K562 (cell line): ENCODE measurements around the gene PCDH1. TPM values are rescaled to one million over a fixed set of nuclear protein-coding genes. Genes with fewer than 3 reads are reported as not detected.

Experiments used
- ATAC-seq: fragments of 200-7000 bp; cut with Tn5 transposase; 3 replicates; pipeline ENCODE4 v1.9.1; 2020; ENCODE audit warnings: moderate library complexity
- BruUV-seq: library from RNA; stranded (reverse); fragments of 400-500 nt; replicated peaks from 2 replicates; lab custom pipeline; 2021; lab: Mats Ljungman, UMichigan
- CTCF ChIA-PET: fragments of 300-600 bp; formaldehyde crosslinking; extraction: SDS; loops from one replicate; lab custom pipeline; 2021; ENCODE audit warnings: low intra/inter-chr PET ratio; lab: Yijun Ruan, JAX
- POLR2A ChIA-PET: fragments of 300-600, 350-650 bp; sonication (Branson Sonifier 250); formaldehyde crosslinking; extraction: SDS; loops from one replicate; lab custom pipeline; 2021; ENCODE audit warnings: antibody characterized with exemption, inconsistent platforms; lab: Yijun Ruan, JAX
- DNase-seq, 4 experiments: peaks; one replicate each; pipeline versions ENCODE4 v3.0.0 to v3.0.0-alpha.2; 2011 to 2018; ENCODE audit warnings: low spot score in 3 of 4, mixed read lengths in 3 of 4; ENCODE audit errors: extremely low read depth in 1 of 4
- FAIRE-seq: peaks from 2 replicates; lab custom pipeline; 2011; peaks lifted over from hg19 to GRCh38; lab: Jason Lieb, UNC
- H2AFZ ChIP-seq: 2 replicates; pipeline ENCODE4 v1.6.0; 2011; ENCODE audit warnings: low read depth, low read length, control low read depth, inconsistent platforms
- H3K27ac ChIP-seq: fragments of 200-600 bp; 3 replicates; pipeline ENCODE4 v1.8.0; 2011; ENCODE audit warnings: low read depth, mild to moderate bottlenecking, control low read depth, inconsistent platforms, low read length, moderate library complexity, mixed read lengths; ENCODE audit errors: extremely low read depth
- H3K27me3 ChIP-seq, 2 experiments: fragments of 300-600 bp in 1 of 2; 2 replicates in 1 of 2; 3 replicates in 1 of 2; pipeline versions ENCODE4 v1.6.0 to v1.8.0; 2011; ENCODE audit warnings: inconsistent platforms in 2 of 2, low read length in 2 of 2, mild to moderate bottlenecking in 1 of 2, mixed read lengths in 1 of 2, moderate library complexity in 1 of 2; ENCODE audit not compliant: control insufficient read depth in 2 of 2, insufficient read depth in 2 of 2
- H3K36me3 ChIP-seq: fragments of 300-600 bp; 3 replicates; pipeline ENCODE4 v1.8.0; 2011; ENCODE audit warnings: mild to moderate bottlenecking, low read length, inconsistent platforms; ENCODE audit not compliant: control insufficient read depth, insufficient read depth
- H3K4me1 ChIP-seq, 2 experiments: fragments of 200-600 bp in 1 of 2; replicated peaks in 1 of 2; 2 replicates in 1 of 2; 3 replicates in 1 of 2; pipeline versions ENCODE4 v1.5.1 to v1.8.0; 2011; ENCODE audit warnings: inconsistent platforms in 2 of 2, low read length in 2 of 2, mild to moderate bottlenecking in 1 of 2, mixed read lengths in 1 of 2, moderate library complexity in 1 of 2; ENCODE audit not compliant: control insufficient read depth in 2 of 2, insufficient read depth in 2 of 2
- H3K4me2 ChIP-seq: 2 replicates; pipeline ENCODE4 v1.6.1; 2011; ENCODE audit warnings: low read length, control low read depth, inconsistent platforms, mixed read lengths; ENCODE audit not compliant: insufficient read depth
- H3K4me3 ChIP-seq: fragments of 200-600 bp; sonication (generic), shearing (Covaris generic); 2 replicates; pipeline ENCODE4 v1.5.1; 2016; ENCODE audit warnings: control low read depth, inconsistent platforms
- H3K79me2 ChIP-seq: fragments of 200-600 bp; 3 replicates; pipeline ENCODE4 v1.8.0; 2011; ENCODE audit warnings: low read length, inconsistent platforms; ENCODE audit not compliant: control insufficient read depth, insufficient read depth
- H3K9ac ChIP-seq, 2 experiments: 2 replicates each; pipeline versions ENCODE4 v1.6.0 to v1.6.1; 2011; ENCODE audit warnings: low read depth in 2 of 2, low read length in 2 of 2, control low read depth in 1 of 2, inconsistent platforms in 1 of 2, mild to moderate bottlenecking in 1 of 2, mixed read lengths in 1 of 2; ENCODE audit not compliant: insufficient read depth in 1 of 2
- H3K9me1 ChIP-seq: one replicate; pipeline ENCODE4 v1.6.0; 2011; ENCODE audit warnings: inconsistent platforms, mild to moderate bottlenecking, low read length, moderate library complexity; ENCODE audit not compliant: control insufficient read depth, insufficient read depth
- H3K9me3 ChIP-seq: replicated peaks from 2 replicates; pipeline ENCODE4 v1.5.1; 2011; ENCODE audit warnings: low read depth, low read length, inconsistent platforms; ENCODE audit not compliant: control insufficient read depth, insufficient read depth
- H4K20me1 ChIP-seq: replicated peaks from 2 replicates; pipeline ENCODE4 v1.6.1; 2011; ENCODE audit warnings: low read length, inconsistent platforms, mixed read lengths; ENCODE audit not compliant: control insufficient read depth, insufficient read depth
- ATF7 ChIP-seq: fragments of 450-650 bp; IDR thresholded peaks from 2 replicates; pipeline ENCODE4 v1.7.1; 2014; ENCODE audit warnings: mild to moderate bottlenecking, moderate library complexity
- RFX1 ChIP-seq: fragments of 450-650 bp; IDR thresholded peaks from 2 replicates; pipeline ENCODE4 v1.6.1; 2016; ENCODE audit warnings: mild to moderate bottlenecking, moderate library complexity
- SNIP1 ChIP-seq: fragments of 450-650 bp; IDR thresholded peaks from 2 replicates; pipeline ENCODE4 v1.7.1; 2017; ENCODE audit warnings: low read depth, mild to moderate bottlenecking
- WGBS: fragments of 100-300 bp; shearing (Covaris generic); methylation state at CpG from one replicate; pipeline ENCODE4 v1.1.6; 2016; ENCODE audit warnings: low coverage, mixed read lengths; ENCODE audit not compliant: insufficient coverage; ENCODE audit errors: missing lambda C conversion rate; 5-methylcytosine and 5-hydroxymethylcytosine counted together
- in situ Hi-C: fragments of 300-500 bp; cut with MboI; formaldehyde crosslinking; loops from 4 replicates; pipeline ENCODE4 v1.15.0; 2018; ENCODE audit warnings: inconsistent platforms, mixed read lengths
- intact Hi-C: fragments of 100-400 bp; cut with micrococcal nuclease; formaldehyde crosslinking; loops from 2 replicates; pipeline ENCODE4 v1.14.2; 2022
- polyA plus RNA-seq, 8 experiments: library from polyadenylated mRNA; depleted of rRNA in 4 of 8; stranded (reverse) in 5 of 8; unstranded in 3 of 8; fragments of >200 nt; fragmentation: Nextera tagmentation in 2 of 8; fragmentation: Illumina TruSeq in 1 of 8; extraction: Ambion mirVana in 2 of 8; extraction: Trizol in 1 of 8; gene quantifications; 2 replicates each; pipeline versions ENCODE4 v1.2.1 to v1.2.3, GENCODE V29; 2011 to 2014; ENCODE audit warnings: inconsistent platforms in 1 of 8, missing spikeins in 1 of 8
- total RNA-seq, 7 experiments: library from RNA; depleted of rRNA in 6 of 7; stranded (reverse); fragments of >200 nt in 6 of 7; fragmentation: Illumina TruSeq in 2 of 7; extraction: Trizol in 2 of 7; gene quantifications; 2 replicates each; pipeline versions ENCODE4 v1.2.1 to v1.2.3, GENCODE V29; 2011 to 2021; ENCODE audit warnings: low replicate concordance in 1 of 7
- TF ChIP-seq, protein P1 (sequence below): fragments of 200-800 bp; sonication (Bioruptor generic); IDR thresholded peaks from 2 replicates; pipeline ENCODE4 v1.6.1; 2017; ENCODE audit warnings: missing genetic modification characterization, missing compliant biosample characterization

The PCDH1 gene
- total and polyA plus RNA-seq, 9 of the 15 experiments (the other 6 are each of a cell fraction or from before 2014, with no cell fraction given), result 0.11 to 3.6 (median 1.9) TPM; not detected in 1

DNA sequence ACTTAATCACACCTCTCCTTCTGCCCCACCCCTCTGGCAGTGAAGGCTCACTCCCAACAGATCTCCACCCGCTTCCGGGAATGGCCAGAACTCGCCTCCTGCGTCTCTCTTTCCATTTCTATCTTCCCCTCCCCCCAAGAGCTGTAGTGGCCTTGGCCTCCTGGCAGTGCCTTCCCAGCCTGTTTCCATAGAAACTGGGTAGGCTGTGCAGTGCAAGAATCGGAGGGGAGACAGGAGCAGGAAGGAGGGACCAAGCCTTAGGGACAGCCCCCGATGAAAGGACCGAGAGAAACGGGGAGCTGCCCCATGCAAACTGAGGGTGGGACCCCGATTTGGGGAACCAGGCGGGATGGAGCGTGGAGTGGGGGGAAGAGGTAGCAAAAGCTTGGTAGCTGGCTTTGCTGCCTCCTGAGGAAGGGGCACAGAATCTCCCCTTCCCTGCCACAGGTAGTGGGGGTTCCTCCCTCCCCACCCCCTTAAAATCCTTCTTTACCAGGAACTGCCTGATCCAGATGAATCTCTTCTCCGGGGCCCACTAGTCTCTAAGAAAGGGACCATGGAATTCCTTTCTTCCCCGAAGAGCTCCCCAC, 4.5 kb upstream of the PCDH1 start:
- Histone ChIP-seq H3K27me3 (peaks cover 15 to 42% of the 10 kb centered on the region in 2 experiments), H4K20me1 (peaks cover 25% of the 10 kb centered on the region), H3K4me2 (no peak overlapping the region), H3K9me3 (no peaks in the 10 kb centered on the region), H3K27ac (no peak overlapping the region), H3K9me1 (peaks cover 3% of the 10 kb centered on the region), H3K4me1 (peaks cover 17 to 26% of the 10 kb centered on the region in 2 experiments; a peak in 3 of 5 replicates), H3K4me3 (no peak overlapping the region), H3K79me2 (no peaks in the 10 kb centered on the region), H2AFZ (no peak overlapping the region), H3K36me3 (no peaks in the 10 kb centered on the region), H3K9ac (0 out of 4 replicates have a peak overlapping the region, but pooled peaks of 1 of the 2 experiments have one; percentile 29)
- ATAC-seq (no peak), DNase-seq (peak in 1 of 4 experiments; percentile 29), FAIRE-seq (no peak)
- intact Hi-C loops (no loop called here), in situ Hi-C loops (loop anchor here (5.0 kb wide), 2 partner anchors 75 to 175 kb away; partner anchors contain the start of gene PCDH12)
- ChIA-PET CTCF (interaction anchor here (0.6 kb wide), 1 partner anchor 77 kb away, joined by 3 read pairs; no protein-coding TSS in a partner anchor), POLR2A (interaction anchor here (0.5 to 1.4 kb wide), 5 partner anchors 8 to 38 kb away, joined by 3 to 7 read pairs (median 3); no protein-coding TSS in a partner anchor)
- no TSS peak for BruUV-seq
- TF ChIP-seq ATF7, result no peak
- no peak for TF ChIP-seq SNIP1
- peak; percentile 32; the same call in 1 of the 2 replicates for TF ChIP-seq RFX1
- TF ChIP-seq, protein P1, sequence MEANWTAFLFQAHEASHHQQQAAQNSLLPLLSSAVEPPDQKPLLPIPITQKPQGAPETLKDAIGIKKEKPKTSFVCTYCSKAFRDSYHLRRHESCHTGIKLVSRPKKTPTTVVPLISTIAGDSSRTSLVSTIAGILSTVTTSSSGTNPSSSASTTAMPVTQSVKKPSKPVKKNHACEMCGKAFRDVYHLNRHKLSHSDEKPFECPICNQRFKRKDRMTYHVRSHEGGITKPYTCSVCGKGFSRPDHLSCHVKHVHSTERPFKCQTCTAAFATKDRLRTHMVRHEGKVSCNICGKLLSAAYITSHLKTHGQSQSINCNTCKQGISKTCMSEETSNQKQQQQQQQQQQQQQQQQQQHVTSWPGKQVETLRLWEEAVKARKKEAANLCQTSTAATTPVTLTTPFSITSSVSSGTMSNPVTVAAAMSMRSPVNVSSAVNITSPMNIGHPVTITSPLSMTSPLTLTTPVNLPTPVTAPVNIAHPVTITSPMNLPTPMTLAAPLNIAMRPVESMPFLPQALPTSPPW (CRISPR knock-in tag), result no peak
- WGBS, result 4% methylated on average over 13 of the region's 13 CpGs
